ENCODE data around the gene PALM. TPM values are rescaled to one million over a fixed set of nuclear protein-coding genes. Genes with fewer than 3 reads are reported as not detected.
A peak's percentile ranks its signal among the peaks of the same experiment; 100 is the strongest.

PALM gene
- total RNA-seq (ENCODE audit: low replicate concordance), result 5.7 and 198 TPM in 2 replicates

GRCh38 chr19:708154-709143 is at the start of gene PALM:
TSS of gene PALM (plus strand) at chr19:708935. CDS start at chr19:709147, 212 bp downstream.
- no peak for DNase-seq (ENCODE audit: low read depth)
- peak within 1 kb of the TSS; percentile 66 for H3K4me3 ChIP-seq (ENCODE audit: low read depth, low read length)
- TF ChIP-seq, protein P1, sequence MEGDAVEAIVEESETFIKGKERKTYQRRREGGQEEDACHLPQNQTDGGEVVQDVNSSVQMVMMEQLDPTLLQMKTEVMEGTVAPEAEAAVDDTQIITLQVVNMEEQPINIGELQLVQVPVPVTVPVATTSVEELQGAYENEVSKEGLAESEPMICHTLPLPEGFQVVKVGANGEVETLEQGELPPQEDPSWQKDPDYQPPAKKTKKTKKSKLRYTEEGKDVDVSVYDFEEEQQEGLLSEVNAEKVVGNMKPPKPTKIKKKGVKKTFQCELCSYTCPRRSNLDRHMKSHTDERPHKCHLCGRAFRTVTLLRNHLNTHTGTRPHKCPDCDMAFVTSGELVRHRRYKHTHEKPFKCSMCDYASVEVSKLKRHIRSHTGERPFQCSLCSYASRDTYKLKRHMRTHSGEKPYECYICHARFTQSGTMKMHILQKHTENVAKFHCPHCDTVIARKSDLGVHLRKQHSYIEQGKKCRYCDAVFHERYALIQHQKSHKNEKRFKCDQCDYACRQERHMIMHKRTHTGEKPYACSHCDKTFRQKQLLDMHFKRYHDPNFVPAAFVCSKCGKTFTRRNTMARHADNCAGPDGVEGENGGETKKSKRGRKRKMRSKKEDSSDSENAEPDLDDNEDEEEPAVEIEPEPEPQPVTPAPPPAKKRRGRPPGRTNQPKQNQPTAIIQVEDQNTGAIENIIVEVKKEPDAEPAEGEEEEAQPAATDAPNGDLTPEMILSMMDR (IDR thresholded peaks at IDR 0.05; ENCODE audit: insufficient read depth, low read length), result no peak

DNA sequence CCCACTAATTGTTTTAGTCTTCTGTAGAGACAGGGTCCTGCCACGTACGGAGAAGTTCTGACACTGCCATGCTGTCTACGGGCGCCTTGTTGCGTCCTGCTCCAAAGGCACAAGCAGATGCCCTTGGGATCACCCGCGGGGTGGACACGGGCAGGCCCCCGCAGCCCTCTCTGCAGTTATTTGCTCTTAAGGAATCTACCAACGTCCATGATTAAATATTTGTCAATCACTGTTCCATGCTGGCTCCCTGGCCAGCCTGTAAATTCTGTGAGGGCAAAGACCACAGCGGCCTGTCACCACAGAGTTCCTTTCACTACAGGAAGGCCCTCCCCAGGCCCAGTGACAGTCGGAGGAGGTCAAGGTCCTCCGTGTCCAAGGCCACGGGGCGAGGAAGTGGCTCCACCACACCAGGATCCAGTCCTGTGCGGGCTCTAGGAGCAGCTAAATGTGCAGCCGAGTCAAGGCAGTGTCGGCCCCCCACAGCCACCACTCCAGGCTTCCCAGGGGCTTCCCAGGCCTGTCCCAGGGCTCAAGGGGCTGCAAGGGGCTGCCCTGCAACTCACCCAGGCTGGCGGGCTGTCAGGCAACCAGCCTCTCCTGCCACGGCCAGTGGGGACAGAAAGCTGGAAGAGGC is 47.8 kb upstream of the PALM start:
- no peak for DNase-seq (ENCODE audit: low read depth)
- H3K4me3 ChIP-seq (ENCODE audit: low read depth, low read length), result peak overlapping the region; percentile 84
- TF ChIP-seq, protein P1 (IDR thresholded peaks at IDR 0.05; ENCODE audit: insufficient read depth, low read length), result no peak

DNA sequence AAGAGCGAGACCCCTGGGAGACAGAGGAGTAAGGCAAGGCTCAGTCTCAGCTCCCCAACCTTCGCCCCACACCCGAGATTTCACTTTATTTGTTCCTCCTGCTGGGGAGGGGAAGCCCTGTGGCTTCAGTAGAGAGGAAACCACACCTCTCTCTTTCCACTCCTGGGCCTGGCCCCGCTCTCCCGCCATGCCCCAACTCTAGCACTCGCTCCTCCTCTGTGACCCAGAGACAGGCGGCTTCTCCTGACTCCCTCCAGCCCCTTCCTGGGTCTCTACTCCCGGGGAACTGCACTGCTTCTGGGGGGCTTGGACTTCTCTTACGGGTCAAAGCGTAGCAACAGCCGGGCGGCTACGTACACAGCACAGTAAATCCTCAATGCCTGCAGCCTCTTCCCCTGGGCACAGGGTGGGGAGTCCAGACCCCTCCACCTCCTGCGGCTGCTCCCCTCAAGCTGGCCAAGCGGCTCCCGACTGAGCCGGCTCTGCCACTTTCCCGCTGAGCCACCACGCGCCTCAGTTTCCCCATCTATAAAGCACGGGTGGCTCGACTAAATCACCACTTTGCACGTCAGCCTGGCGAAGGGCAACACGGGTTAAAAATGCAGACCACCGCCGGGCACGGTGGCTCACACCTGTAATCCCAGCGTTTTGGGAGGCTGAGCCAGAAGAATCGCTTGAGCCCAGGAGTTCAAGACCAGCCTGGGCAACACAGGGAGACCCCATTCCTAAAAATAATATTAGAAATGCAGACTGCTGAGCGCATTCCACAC is 47.1 kb upstream of the PALM start:
- peak; percentile 18 for DNase-seq (ENCODE audit: low read depth)
- peak overlapping the region; percentile 84 for H3K4me3 ChIP-seq (ENCODE audit: low read depth, low read length)
- TF ChIP-seq, protein P1 (IDR thresholded peaks at IDR 0.05; ENCODE audit: insufficient read depth, low read length), result no peak

- H3K4me3 ChIP-seq (ENCODE audit: low read depth, low read length), result peak overlapping the region; percentile 84
- DNase-seq (ENCODE audit: low read depth), result peak; percentile 19
- TF ChIP-seq, protein P1 (IDR thresholded peaks at IDR 0.05; ENCODE audit: insufficient read depth, low read length), result no peak
These were observed 46.4 kb upstream of the PALM start for GRCh38 chr19:662207-662961.

GRCh38 chr19:662962-663681 is 45.6 kb upstream of the PALM start, which contains the start of gene RNF126:
TSS of gene RNF126 (minus strand) at chr19:663214. CDS start at chr19:663121, 93 bp downstream.
- H3K4me3 ChIP-seq (ENCODE audit: low read depth, low read length), result peak within 1 kb of the TSS; percentile 84
- TF ChIP-seq, protein P1 (IDR thresholded peaks at IDR 0.05; ENCODE audit: insufficient read depth, low read length), result no peak
- peak; percentile 87 for DNase-seq (ENCODE audit: low read depth)

Measured in fibroblast of the aortic adventitia (primary cell).